Naive thymus-derived CD4-positive, alpha-beta T cell (primary cell): ENCODE results near the gene ENOPH1. TPM values are rescaled to one million over a fixed set of nuclear protein-coding genes. Genes with fewer than 3 reads are reported as not detected.
"Not testable (repeated sequence)": the region's sequence is repeated elsewhere in the genome, so short reads cannot be mapped to it uniquely, and the experiment has no call there.

Experiments used
- ATAC-seq: fragments of 150-1000 bp; cut with Tn5 transposase; 2 replicates; pipeline ENCODE4 v1.10.0; 2021; ENCODE audit warnings: mild to moderate bottlenecking, moderate library complexity
- CTCF ChIA-PET: fragments of 350-600 bp; sonication (Branson Sonifier 250); formaldehyde crosslinking; loops from one replicate; lab custom pipeline; 2021; ENCODE audit warnings: antibody characterized with exemption; lab: Charles Lee
- POLR2A ChIA-PET: fragments of 350-600 bp; sonication (Branson Sonifier 250); formaldehyde crosslinking; loops from one replicate; lab custom pipeline; 2021; ENCODE audit warnings: antibody characterized with exemption, inconsistent platforms; lab: Charles Lee
- DNase-seq, 9 donors: peaks; one replicate each; pipeline versions ENCODE4 v3.0.0 to v3.0.0-alpha.2; 2020 to 2022; ENCODE audit warnings: mixed read lengths in 1 of 9
- H3K27ac ChIP-seq: one replicate; pipeline ENCODE4 v1.7.0; 2013; ENCODE audit warnings: mild to moderate bottlenecking, low read depth, low read length, moderate library complexity
- H3K27me3 ChIP-seq, 2 donors: one replicate each; pipeline ENCODE4 v1.7.0; 2013; ENCODE audit warnings: low read length in 2 of 2, mild to moderate bottlenecking in 2 of 2, moderate library complexity in 2 of 2; ENCODE audit not compliant: control insufficient read depth in 2 of 2, insufficient read depth in 2 of 2
- H3K36me3 ChIP-seq, 3 experiments: 1 replicate in 2 of 3; 2 replicates in 1 of 3; pipeline ENCODE4 v1.7.0; 2013; ENCODE audit warnings: low read length in 3 of 3, mild to moderate bottlenecking in 3 of 3, moderate library complexity in 1 of 3; ENCODE audit not compliant: insufficient read depth in 3 of 3, control insufficient read depth in 2 of 3
- H3K4me1 ChIP-seq, 2 donors: one replicate each; pipeline ENCODE4 v1.7.0; 2013; ENCODE audit warnings: low read length in 2 of 2, mild to moderate bottlenecking in 2 of 2, moderate library complexity in 1 of 2; ENCODE audit not compliant: control insufficient read depth in 2 of 2, insufficient read depth in 2 of 2
- H3K4me3 ChIP-seq: 2 replicates; pipeline ENCODE4 v1.7.0; 2013; ENCODE audit warnings: mild to moderate bottlenecking, low read length
- H3K9me3 ChIP-seq, 3 experiments: 1 replicate in 2 of 3; 2 replicates in 1 of 3; pipeline ENCODE4 v1.7.0; 2013; ENCODE audit warnings: low read length in 3 of 3; ENCODE audit not compliant: control insufficient read depth in 2 of 3
- H3K27ac Mint-ChIP-seq, 9 donors: one replicate each; pipeline ENCODE4 v1.8.0; 2020 to 2022; ENCODE audit warnings: mixed read lengths in 9 of 9, mild to moderate bottlenecking in 8 of 9, moderate library complexity in 5 of 9, inconsistent platforms in 2 of 9
- H3K27me3 Mint-ChIP-seq, 5 donors: one replicate each; pipeline ENCODE4 v1.8.0; 2021 to 2022; ENCODE audit warnings: mixed read lengths in 5 of 5, mild to moderate bottlenecking in 1 of 5
- H3K36me3 Mint-ChIP-seq, 5 donors: one replicate each; pipeline ENCODE4 v1.8.0; 2020 to 2022; ENCODE audit warnings: mixed read lengths in 5 of 5, mild to moderate bottlenecking in 3 of 5, inconsistent platforms in 1 of 5
- H3K4me1 Mint-ChIP-seq, 7 donors: one replicate each; pipeline ENCODE4 v1.8.0; 2020 to 2022; ENCODE audit warnings: mixed read lengths in 7 of 7, mild to moderate bottlenecking in 3 of 7, inconsistent platforms in 1 of 7
- H3K4me3 Mint-ChIP-seq, 10 donors: one replicate each; pipeline ENCODE4 v1.8.0; 2020 to 2022; ENCODE audit warnings: mild to moderate bottlenecking in 10 of 10, mixed read lengths in 10 of 10, moderate library complexity in 6 of 10, inconsistent platforms in 2 of 10
- H3K9me3 Mint-ChIP-seq, 11 donors: one replicate each; pipeline ENCODE4 v1.8.0; 2020 to 2022; ENCODE audit warnings: mixed read lengths in 11 of 11, mild to moderate bottlenecking in 4 of 11, inconsistent platforms in 1 of 11, moderate library complexity in 1 of 11
- intact Hi-C, 2 donors: fragments of 100-400 bp; cut with micrococcal nuclease; formaldehyde crosslinking; loops; one replicate each; pipeline ENCODE4 v1.15.1; 2023
- polyA plus RNA-seq, 2 donors: library from polyadenylated mRNA; unstranded; fragments of 300-500 nt; fragmentation: Illumina TruSeq; gene quantifications; one replicate each; pipeline ENCODE4 v1.2.3, GENCODE V29; 2021
- total RNA-seq, 6 experiments: library from RNA in 5 of 6; stranded (reverse) in 5 of 6; gene quantifications; 1 replicate in 5 of 6; 2 replicates in 1 of 6; pipeline ENCODE4 v1.2.3 and lab custom pipeline; 2021 to 2026

Gene ENOPH1
- total and polyA plus RNA-seq, 7 experiments from 2014 or later = 16.3 to 45.6 (median 25.2) TPM

DNA sequence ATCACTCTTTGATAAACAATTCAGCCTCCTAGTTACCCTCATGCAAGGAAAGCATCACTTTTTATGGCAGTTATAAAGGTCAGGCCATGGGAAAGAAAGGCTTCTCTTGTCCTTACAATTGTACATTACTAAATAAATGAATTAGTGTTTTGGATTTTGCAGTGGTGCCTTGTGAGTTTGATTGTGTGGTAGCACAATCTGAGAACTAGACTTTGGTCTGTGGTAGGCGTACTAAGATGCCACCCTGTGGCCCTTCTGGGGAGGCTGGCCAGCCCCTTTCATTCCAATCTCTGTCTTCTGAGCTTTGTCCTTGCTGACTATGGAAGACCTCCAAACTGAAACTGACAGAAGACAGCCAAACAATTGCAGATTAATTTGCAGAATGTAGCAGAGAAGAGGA lies 42.0 kb upstream of the ENOPH1 start:
- Mint-ChIP-seq H3K4me3 (no peak overlapping the region), H3K27ac (no peak overlapping the region), H3K4me1 (peaks cover 0 to 5% (median 2%) of the 10 kb centered on the region in 7 donors), H3K36me3 (peaks cover 0 to 5% (median 0%) of the 10 kb centered on the region in 5 donors), H3K27me3 (peaks cover 0 to 10% (median 6%) of the 10 kb centered on the region in 5 donors), H3K9me3 (peaks cover 0 to 6% (median 2%) of the 10 kb centered on the region in 11 donors)
- Histone ChIP-seq H3K4me1 (no peaks in the 10 kb centered on the region), H3K36me3 (no peaks in the 10 kb centered on the region), H3K27ac (no peak overlapping the region), H3K9me3 (no peaks in the 10 kb centered on the region), H3K27me3 (no peaks in the 10 kb centered on the region), H3K4me3 (no peak overlapping the region)
- ATAC-seq (no peak), DNase-seq (no peak)
- ChIA-PET CTCF (interaction anchor here (1.3 kb wide), 1 partner anchor 10 kb away, joined by 3 read pairs; no protein-coding TSS in a partner anchor), POLR2A (interaction anchor here (1.0 kb wide), 1 partner anchor 41 kb away, joined by 4 read pairs; no protein-coding TSS in a partner anchor)
- intact Hi-C loops = loop anchor here in 1 of 2 donors (1.0 kb wide), 1 partner anchor 28 kb away; no protein-coding TSS in a partner anchor

DNA sequence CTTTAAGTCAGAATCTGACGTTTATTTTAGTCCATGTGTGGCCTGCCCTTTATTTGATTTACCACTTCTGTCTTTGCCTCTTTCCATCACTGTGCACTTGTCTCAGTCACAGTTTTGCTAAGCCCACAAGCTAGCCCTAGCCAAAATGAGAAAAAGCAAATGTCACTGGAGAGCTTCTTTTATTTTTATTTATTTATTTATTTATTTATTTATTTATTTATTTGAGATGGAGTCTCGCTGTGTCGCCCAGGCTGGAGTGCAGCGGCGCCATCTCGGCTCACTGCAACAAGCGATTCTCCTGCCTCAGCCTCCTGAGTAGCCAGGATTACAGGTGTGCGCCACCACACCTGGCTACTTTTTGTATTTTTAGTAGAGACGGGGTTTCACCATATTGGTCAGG lies 40.3 kb upstream of the ENOPH1 start:
- H3K27me3 Mint-ChIP-seq = peaks cover 0 to 10% (median 6%) of the 10 kb centered on the region in 5 donors
- H3K36me3 ChIP-seq, H3K36me3 Mint-ChIP-seq, H3K4me3 ChIP-seq, H3K4me1 Mint-ChIP-seq, H3K4me1 ChIP-seq, H3K9me3 Mint-ChIP-seq, H3K27ac ChIP-seq, H3K9me3 ChIP-seq, H3K4me3 Mint-ChIP-seq, CTCF ChIA-PET, H3K27ac Mint-ChIP-seq, DNase-seq, H3K27me3 ChIP-seq, POLR2A ChIA-PET, ATAC-seq, intact Hi-C loops: not testable (repeated sequence)

DNA sequence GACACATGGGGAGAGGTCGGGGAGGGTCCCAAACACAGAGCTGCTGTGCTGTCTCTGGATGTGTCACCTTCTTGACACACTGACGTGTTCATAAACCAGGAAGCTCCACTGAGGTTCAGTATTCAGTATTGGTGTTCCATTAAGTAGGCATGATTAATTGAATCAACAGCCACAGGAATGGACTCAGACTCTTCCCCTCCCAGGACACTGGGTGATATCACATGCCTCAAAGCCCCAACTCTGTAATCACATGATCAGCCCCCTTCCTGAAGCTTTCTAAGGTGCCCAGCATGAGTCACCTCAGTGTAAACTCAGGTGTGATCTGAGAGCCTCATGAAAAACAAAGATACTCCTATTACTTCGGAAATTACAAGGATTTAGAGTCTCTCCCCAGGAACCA lies 35.5 kb upstream of the ENOPH1 start:
- H3K4me1 Mint-ChIP-seq = peaks cover 0 to 3% (median 0%) of the 10 kb centered on the region in 7 donors
- no peak overlapping the region for H3K27ac ChIP-seq
- POLR2A ChIA-PET = interaction anchor here (0.9 kb wide), 1 partner anchor 27 kb away, joined by 3 read pairs; no protein-coding TSS in a partner anchor
- no peaks in the 10 kb centered on the region for H3K9me3 ChIP-seq
- peaks cover 0 to 3% (median 0%) of the 10 kb centered on the region in 11 donors for H3K9me3 Mint-ChIP-seq
- intact Hi-C loops = no loop called here
- H3K4me3 ChIP-seq = no peak overlapping the region
- CTCF ChIA-PET = no interaction called here
- no peak overlapping the region for H3K4me3 Mint-ChIP-seq
- no peak for ATAC-seq
- H3K27ac Mint-ChIP-seq = no peak overlapping the region
- no peak for DNase-seq
- H3K27me3 ChIP-seq = no peaks in the 10 kb centered on the region
- H3K27me3 Mint-ChIP-seq = peaks cover 0 to 5% (median 3%) of the 10 kb centered on the region in 5 donors
- no peaks in the 10 kb centered on the region for H3K36me3 Mint-ChIP-seq
- H3K4me1 ChIP-seq = no peaks in the 10 kb centered on the region
- H3K36me3 ChIP-seq = no peaks in the 10 kb centered on the region

DNA sequence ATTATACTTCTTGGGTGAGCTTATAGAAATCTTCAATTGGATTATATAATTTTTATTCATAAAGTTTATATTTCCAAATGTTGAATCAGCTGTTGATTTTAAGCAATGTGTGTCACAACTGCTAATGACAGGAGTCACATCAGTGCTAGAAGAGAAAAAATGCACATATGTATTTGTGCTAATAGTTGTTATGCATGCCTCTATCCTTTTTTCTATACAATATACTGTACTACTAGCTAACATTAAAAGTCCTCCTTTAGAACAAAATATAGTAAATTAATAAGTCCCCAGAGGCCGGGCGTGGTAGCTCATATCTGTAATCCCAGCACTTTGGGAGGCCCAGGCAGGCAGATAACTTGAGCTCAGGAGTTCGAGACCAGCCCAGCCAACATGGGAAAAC lies 32.9 kb upstream of the ENOPH1 start:
- DNase-seq (no peak), ATAC-seq (no peak)
- Mint-ChIP-seq H3K27ac (no peak overlapping the region), H3K36me3 (no peaks in the 10 kb centered on the region), H3K4me1 (peaks cover 0 to 3% (median 0%) of the 10 kb centered on the region in 7 donors), H3K4me3 (no peak overlapping the region), H3K9me3 (no peaks in the 10 kb centered on the region), H3K27me3 (peaks cover 0 to 19% (median 4%) of the 10 kb centered on the region in 5 donors)
- no peaks in the 10 kb centered on the region for H3K9me3 ChIP-seq
- no peak overlapping the region for H3K4me3 ChIP-seq
- ChIA-PET POLR2A (interaction anchor here (0.6 to 0.7 kb wide), 2 partner anchors 20 to 62 kb away, joined by 3 to 4 read pairs; no protein-coding TSS in a partner anchor), CTCF (interaction anchor here (0.7 kb wide), 1 partner anchor 113 kb away, joined by 7 read pairs; no protein-coding TSS in a partner anchor)
- H3K27me3 ChIP-seq = no peaks in the 10 kb centered on the region
- no peaks in the 10 kb centered on the region for H3K36me3 ChIP-seq
- intact Hi-C loops = no loop called here
- H3K27ac ChIP-seq = no peak overlapping the region
- H3K4me1 ChIP-seq = no peaks in the 10 kb centered on the region

DNA sequence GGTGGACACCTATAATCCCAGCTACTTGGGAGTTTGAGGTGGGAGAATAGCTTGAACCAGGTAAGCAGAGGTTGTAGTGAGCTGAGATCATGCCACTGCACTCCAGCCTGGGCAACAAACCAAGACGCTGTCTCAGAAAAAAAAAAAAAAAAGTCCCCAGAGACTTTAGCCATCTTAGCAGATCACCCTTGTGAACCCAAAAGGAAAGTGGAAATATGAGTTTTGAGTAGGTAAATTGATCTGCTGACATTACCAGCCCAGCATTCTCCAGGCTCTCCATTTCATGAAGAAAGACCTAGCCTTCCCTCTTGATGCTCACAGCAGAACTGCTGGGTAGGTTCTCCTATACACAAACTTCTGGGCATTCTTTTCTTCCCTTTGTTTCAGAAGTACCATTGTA lies 32.1 kb upstream of the ENOPH1 start:
- Histone ChIP-seq H3K9me3 (no peaks in the 10 kb centered on the region), H3K27me3 (no peaks in the 10 kb centered on the region), H3K4me1 (no peaks in the 10 kb centered on the region), H3K27ac (no peak overlapping the region), H3K36me3 (no peaks in the 10 kb centered on the region), H3K4me3 (no peak overlapping the region)
- intact Hi-C loops = no loop called here
- H3K27me3 Mint-ChIP-seq = peaks cover 0 to 23% (median 4%) of the 10 kb centered on the region in 5 donors
- ChIA-PET CTCF (no interaction called here), POLR2A (no interaction called here)
- ATAC-seq (no peak), DNase-seq (no peak)
- H3K27ac Mint-ChIP-seq = no peak overlapping the region
- H3K4me3 Mint-ChIP-seq = no peak overlapping the region
- no peaks in the 10 kb centered on the region for H3K9me3 Mint-ChIP-seq
- H3K4me1 Mint-ChIP-seq = peaks cover 0 to 3% (median 0%) of the 10 kb centered on the region in 7 donors
- H3K36me3 Mint-ChIP-seq = no peaks in the 10 kb centered on the region

DNA sequence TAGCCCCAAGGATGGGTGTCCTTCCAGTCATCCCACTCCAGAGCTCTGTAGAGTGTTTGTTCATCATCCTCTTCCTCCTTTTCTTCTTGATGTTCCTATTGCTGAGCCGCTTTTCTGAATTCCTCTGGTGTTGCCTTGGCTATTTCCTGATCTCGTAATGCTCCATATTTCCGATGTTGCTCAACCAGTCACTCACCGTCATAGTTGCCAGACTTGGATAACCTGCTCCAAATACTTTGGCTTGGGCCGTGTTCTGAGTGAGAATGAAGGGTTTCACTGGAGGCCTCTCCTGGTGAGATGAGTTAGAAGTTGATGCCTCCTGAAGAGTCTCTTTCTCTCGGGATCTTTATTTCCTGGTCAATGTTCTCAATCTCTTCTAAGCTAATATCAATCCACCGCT lies 28.8 kb upstream of the ENOPH1 start:
- H3K27ac Mint-ChIP-seq = no peak overlapping the region
- H3K4me1 Mint-ChIP-seq = peaks cover 0 to 5% (median 0%) of the 10 kb centered on the region in 7 donors
- no peaks in the 10 kb centered on the region for H3K36me3 Mint-ChIP-seq
- Histone ChIP-seq H3K27ac (no peak overlapping the region), H3K9me3 (no peaks in the 10 kb centered on the region), H3K4me3 (no peak overlapping the region), H3K4me1 (no peaks in the 10 kb centered on the region), H3K27me3 (no peaks in the 10 kb centered on the region), H3K36me3 (no peaks in the 10 kb centered on the region)
- intact Hi-C loops = no loop called here
- ChIA-PET CTCF (no interaction called here), POLR2A (no interaction called here)
- H3K4me3 Mint-ChIP-seq = no peak overlapping the region
- H3K9me3 Mint-ChIP-seq = no peaks in the 10 kb centered on the region
- no peak for ATAC-seq
- H3K27me3 Mint-ChIP-seq = peaks cover 0 to 26% (median 4%) of the 10 kb centered on the region in 5 donors
- no peak for DNase-seq

DNA sequence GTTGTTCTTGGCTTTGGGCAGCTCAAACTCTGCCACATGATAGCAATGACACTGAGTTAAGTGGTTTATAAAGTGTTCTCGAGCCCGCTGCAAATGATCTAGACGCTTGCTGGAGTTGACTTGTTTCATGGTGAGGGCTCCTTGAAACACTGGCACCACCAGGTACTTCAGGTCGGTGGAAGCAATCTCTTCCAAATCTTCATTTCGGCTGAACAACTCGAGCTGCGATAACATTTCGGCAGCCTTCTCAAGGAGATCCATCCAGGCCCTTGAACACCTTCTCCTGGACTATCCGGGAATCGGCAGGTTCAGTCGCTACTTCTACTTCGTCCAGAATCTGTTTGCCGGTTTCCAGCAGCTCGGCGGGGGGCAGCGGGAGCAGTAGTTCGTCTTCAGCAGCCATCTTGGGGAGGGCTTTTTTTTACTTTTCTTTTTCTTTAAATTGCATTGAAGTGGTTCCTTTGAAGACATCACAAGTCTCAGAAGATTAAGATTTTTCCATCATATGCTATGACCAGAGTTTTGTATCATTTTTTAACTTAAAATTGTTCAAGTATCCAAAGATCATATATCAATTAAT lies 28.1 kb upstream of the ENOPH1 start:
- Mint-ChIP-seq H3K4me1 (peaks cover 0 to 5% (median 0%) of the 10 kb centered on the region in 7 donors), H3K9me3 (no peaks in the 10 kb centered on the region), H3K36me3 (no peaks in the 10 kb centered on the region), H3K4me3 (no peak overlapping the region), H3K27me3 (peaks cover 0 to 26% (median 4%) of the 10 kb centered on the region in 5 donors), H3K27ac (no peak overlapping the region)
- H3K27me3 ChIP-seq = no peaks in the 10 kb centered on the region
- no peak overlapping the region for H3K4me3 ChIP-seq
- H3K27ac ChIP-seq = no peak overlapping the region
- H3K9me3 ChIP-seq = no peaks in the 10 kb centered on the region
- intact Hi-C loops = no loop called here
- CTCF ChIA-PET = interaction anchor here (0.6 kb wide), 1 partner anchor 543 kb away, joined by 3 read pairs; no protein-coding TSS in a partner anchor
- no peaks in the 10 kb centered on the region for H3K4me1 ChIP-seq
- ATAC-seq (no peak), DNase-seq (no peak)
- no peaks in the 10 kb centered on the region for H3K36me3 ChIP-seq
- POLR2A ChIA-PET = no interaction called here
